ENCODE measurements around the gene GOLIM4. TPM values are rescaled to one million over a fixed set of nuclear protein-coding genes. Genes with fewer than 3 reads are reported as not detected.

Gene GOLIM4
- total and polyA plus RNA-seq, 2 of the 13 experiments (the other 11 are each of a cell fraction or from before 2014, with no cell fraction given) = 10.9 to 47.7 TPM

- TF ChIP-seq PBX3 (CRISPR knock-in tag; IDR thresholded peaks at IDR 0.05; ENCODE audit: borderline replicate concordance) (no peak), ARID3A (IDR thresholded peaks at IDR 0.05; ENCODE audit: low read depth, low read length) (peak; percentile 47; the same call in 1 of the 2 replicates), ELF3 (CRISPR knock-in tag; IDR thresholded peaks at IDR 0.05) (peak; percentile 67), REL (CRISPR knock-in tag; conservative IDR thresholded peaks at IDR 0.05) (no peak)
Measured at GRCh38 chr3:168117853-168118313, 22.2 kb upstream of the GOLIM4 start (continued).

- no peak overlapping the region for H3K27ac ChIP-seq (ENCODE audit: extremely low read length, insufficient read depth, low read length)
- no TSS peak for BruUV-seq (replicated peaks)
Measured at GRCh38 chr3:168117059-168117458, 21.3 kb upstream of the GOLIM4 start.

More at GRCh38 chr3:168117059-168117458, 21.3 kb upstream of the GOLIM4 start:
- Histone ChIP-seq H3K79me2 (ENCODE audit: insufficient read depth, low read length) (no peaks in the 10 kb centered on the region), H3K36me3 (replicated peaks in 1 of 2; ENCODE audit: control insufficient read depth in 1 of 2, insufficient read depth in 2 of 2, low read length in 2 of 2) (no peaks in the 10 kb centered on the region), H3K4me3 (replicated peaks in 1 of 3; ENCODE audit: insufficient read depth in 1 of 3, low read depth in 2 of 3, low read length in 3 of 3) (no peak overlapping the region), H3K9ac (ENCODE audit: insufficient read depth, low read depth, low read length) (no peak overlapping the region), H2AFZ (ENCODE audit: low read length) (no peak overlapping the region), H3K9me3 (ENCODE audit: low read length) (no peaks in the 10 kb centered on the region), H3K4me1 (ENCODE audit: insufficient read depth, low read length) (peaks cover 21% of the 10 kb centered on the region), H3K27me3 (ENCODE audit: control insufficient read depth in 1 of 2, insufficient read depth in 2 of 2, low read length in 2 of 2) (no peaks in the 10 kb centered on the region), H4K20me1 (ENCODE audit: insufficient read depth, low read length) (no peaks in the 10 kb centered on the region), H3K4me2 (ENCODE audit: low read depth, low read length) (peak overlapping the region; percentile 62; the same call in 1 of the 2 replicates)
- no peak for ATAC-seq
- intact Hi-C loops (cut with micrococcal nuclease; ENCODE audit: unreplicated experiment) = no loop called here
- ChIA-PET POLR2A (no interaction called here), CTCF (ENCODE audit: low intra/inter-chr PET ratio, low total read pairs) (no interaction called here)
- 35% methylated on average over 3 of the region's 3 CpGs for WGBS (ENCODE audit: low lambda C conversion rate)
- in situ Hi-C loops (cut with HindIII; ENCODE audit: extremely low pct_ligation_motif_present, low pct_unique_long_range_greater_than_20kb) = no loop called here
- FAIRE-seq = no peak
- TF ChIP-seq ZSCAN21 (CRISPR knock-in tag; IDR thresholded peaks at IDR 0.05; ENCODE audit: borderline replicate concordance) (no peak), FOXA1 (IDR thresholded peaks at IDR 0.05) (no peak), FOXA1 (CRISPR knock-in tag; IDR thresholded peaks at IDR 0.05) (no peak), ZBTB44 (CRISPR knock-in tag; IDR thresholded peaks at IDR 0.05) (no peak), AHR (CRISPR knock-in tag; IDR thresholded peaks at IDR 0.05) (no peak), ZNF878 (CRISPR knock-in tag; IDR thresholded peaks at IDR 0.05) (no peak), HNRNPLL (IDR thresholded peaks at IDR 0.05; ENCODE audit: low read depth, low read length, poor library complexity, severe bottlenecking) (no peak), RBFOX2 (IDR thresholded peaks at IDR 0.05; ENCODE audit: low read depth, low read length) (no peak), MAFF (IDR thresholded peaks at IDR 0.05; ENCODE audit: low read depth, low read length) (no peak), ZNF460 (CRISPR knock-in tag; IDR thresholded peaks at IDR 0.05; ENCODE audit: borderline replicate concordance) (no peak), FOXC1 (CRISPR knock-in tag; IDR thresholded peaks at IDR 0.05; ENCODE audit: borderline replicate concordance) (no peak), PCBP1 (IDR thresholded peaks at IDR 0.05; ENCODE audit: borderline replicate concordance, low read depth, low read length) (no peak), TIGD3 (CRISPR knock-in tag; IDR thresholded peaks at IDR 0.05; ENCODE audit: borderline replicate concordance) (no peak), TCF12 (IDR thresholded peaks at IDR 0.05) (no peak), TCF12 (CRISPR knock-in tag; IDR thresholded peaks at IDR 0.05) (no peak), STAT5B (CRISPR knock-in tag; IDR thresholded peaks at IDR 0.05) (no peak)
- no peak for DNase-seq (ENCODE audit: low spot score)

Measured in HepG2 (cell line).